Fibroblast of lung (primary cell): ENCODE measurements around the gene CMSS1.

Experiments used
- EZH2 ChIP-seq: IDR thresholded peaks from 2 replicates; pipeline ENCODE4 v1.5.1; 2012; ENCODE audit warnings: low read length, control low read depth, mild to moderate bottlenecking; ENCODE audit errors: missing control alignments
- TF ChIP-seq, protein P1 (sequence below), 2 donors: IDR thresholded peaks in 1 of 2; conservative IDR thresholded peaks in 1 of 2; 1 replicate in 1 of 2; 2 replicates in 1 of 2; pipeline ENCODE4 v1.5.1; 2011 to 2012; ENCODE audit warnings: low read length in 2 of 2, control low read depth in 1 of 2, inconsistent platforms in 1 of 2, low read depth in 1 of 2, mild to moderate bottlenecking in 1 of 2

DNA sequence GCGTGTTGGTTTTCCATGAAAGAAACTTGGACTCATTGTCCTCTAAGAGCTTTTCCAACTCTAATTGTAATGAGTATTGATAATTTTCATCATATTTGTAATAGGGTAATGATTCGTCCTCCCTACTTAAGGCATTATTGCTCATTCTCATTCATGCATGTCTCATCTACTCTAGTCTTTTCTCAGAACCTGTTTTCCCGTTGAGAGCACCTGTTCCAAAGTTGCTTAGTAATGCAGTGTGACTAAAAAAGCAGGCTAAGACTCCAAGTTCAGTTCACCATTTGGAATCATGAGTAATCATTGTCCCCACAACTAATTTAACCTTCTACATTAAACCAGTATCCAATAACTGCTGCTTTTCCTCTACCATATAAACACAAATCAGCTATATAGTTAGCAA is 212.7 kb downstream of the CMSS1 start:
- TF ChIP-seq, protein P1, sequence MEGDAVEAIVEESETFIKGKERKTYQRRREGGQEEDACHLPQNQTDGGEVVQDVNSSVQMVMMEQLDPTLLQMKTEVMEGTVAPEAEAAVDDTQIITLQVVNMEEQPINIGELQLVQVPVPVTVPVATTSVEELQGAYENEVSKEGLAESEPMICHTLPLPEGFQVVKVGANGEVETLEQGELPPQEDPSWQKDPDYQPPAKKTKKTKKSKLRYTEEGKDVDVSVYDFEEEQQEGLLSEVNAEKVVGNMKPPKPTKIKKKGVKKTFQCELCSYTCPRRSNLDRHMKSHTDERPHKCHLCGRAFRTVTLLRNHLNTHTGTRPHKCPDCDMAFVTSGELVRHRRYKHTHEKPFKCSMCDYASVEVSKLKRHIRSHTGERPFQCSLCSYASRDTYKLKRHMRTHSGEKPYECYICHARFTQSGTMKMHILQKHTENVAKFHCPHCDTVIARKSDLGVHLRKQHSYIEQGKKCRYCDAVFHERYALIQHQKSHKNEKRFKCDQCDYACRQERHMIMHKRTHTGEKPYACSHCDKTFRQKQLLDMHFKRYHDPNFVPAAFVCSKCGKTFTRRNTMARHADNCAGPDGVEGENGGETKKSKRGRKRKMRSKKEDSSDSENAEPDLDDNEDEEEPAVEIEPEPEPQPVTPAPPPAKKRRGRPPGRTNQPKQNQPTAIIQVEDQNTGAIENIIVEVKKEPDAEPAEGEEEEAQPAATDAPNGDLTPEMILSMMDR (conservative IDR thresholded peaks at IDR 0.05 in 1 of 2, IDR thresholded peaks at IDR 0.05 in 1 of 2; ENCODE audit: low read depth in 1 of 2, low read length in 2 of 2) = no peak
- no peak for TF ChIP-seq EZH2
